ENCODE results near the gene DDAH2.

DNA sequence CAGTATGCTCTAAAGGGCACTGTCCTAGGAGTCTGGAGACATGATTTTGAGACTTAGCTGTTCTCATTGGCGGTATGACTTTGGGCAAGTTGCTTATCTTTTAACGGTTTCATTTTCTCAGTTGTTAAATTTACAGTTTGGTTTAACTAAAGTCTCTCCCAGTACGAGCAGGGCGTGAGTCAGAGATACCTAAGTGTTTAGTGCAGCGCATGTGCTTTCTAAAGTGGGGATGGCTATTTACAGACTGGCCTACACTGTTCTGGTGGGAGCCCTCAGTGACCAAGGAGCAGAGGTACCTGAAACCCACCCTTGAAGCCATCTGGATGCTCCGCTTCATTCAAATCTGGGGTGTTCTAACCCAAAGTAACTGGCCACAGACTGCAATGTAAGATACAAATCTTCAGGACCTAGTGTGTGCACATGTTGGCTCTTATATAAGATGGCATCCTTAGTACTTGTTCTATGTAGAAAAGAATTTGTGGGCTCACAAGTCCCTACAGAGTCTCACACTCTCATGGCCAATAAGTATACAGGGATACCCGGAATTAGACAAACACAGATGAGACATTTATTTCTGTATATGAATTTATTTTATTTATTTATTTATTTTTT, 21.4 kb upstream of the DDAH2 start:
- TF ChIP-seq, protein P1, sequence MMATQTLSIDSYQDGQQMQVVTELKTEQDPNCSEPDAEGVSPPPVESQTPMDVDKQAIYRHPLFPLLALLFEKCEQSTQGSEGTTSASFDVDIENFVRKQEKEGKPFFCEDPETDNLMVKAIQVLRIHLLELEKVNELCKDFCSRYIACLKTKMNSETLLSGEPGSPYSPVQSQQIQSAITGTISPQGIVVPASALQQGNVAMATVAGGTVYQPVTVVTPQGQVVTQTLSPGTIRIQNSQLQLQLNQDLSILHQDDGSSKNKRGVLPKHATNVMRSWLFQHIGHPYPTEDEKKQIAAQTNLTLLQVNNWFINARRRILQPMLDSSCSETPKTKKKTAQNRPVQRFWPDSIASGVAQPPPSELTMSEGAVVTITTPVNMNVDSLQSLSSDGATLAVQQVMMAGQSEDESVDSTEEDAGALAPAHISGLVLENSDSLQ (IDR thresholded peaks at IDR 0.05) = no peak
- no peak for TF ChIP-seq LEF1 (IDR thresholded peaks at IDR 0.05; ENCODE audit: borderline replicate concordance)
- TF ChIP-seq ELF4 (IDR thresholded peaks at IDR 0.05) = no peak
